Tracheal epithelial cell (primary cell): Measurements from ENCODE around the gene CEMIP. TPM values are rescaled to one million over a fixed set of nuclear protein-coding genes. Genes with fewer than 3 reads are reported as not detected.

Experiments used
- total RNA-seq: library from RNA; depleted of rRNA; stranded (reverse); fragments of >200 nt; gene quantifications from 2 replicates; pipeline ENCODE4 v1.2.1, GENCODE V29; 2014

The CEMIP gene, protein sequence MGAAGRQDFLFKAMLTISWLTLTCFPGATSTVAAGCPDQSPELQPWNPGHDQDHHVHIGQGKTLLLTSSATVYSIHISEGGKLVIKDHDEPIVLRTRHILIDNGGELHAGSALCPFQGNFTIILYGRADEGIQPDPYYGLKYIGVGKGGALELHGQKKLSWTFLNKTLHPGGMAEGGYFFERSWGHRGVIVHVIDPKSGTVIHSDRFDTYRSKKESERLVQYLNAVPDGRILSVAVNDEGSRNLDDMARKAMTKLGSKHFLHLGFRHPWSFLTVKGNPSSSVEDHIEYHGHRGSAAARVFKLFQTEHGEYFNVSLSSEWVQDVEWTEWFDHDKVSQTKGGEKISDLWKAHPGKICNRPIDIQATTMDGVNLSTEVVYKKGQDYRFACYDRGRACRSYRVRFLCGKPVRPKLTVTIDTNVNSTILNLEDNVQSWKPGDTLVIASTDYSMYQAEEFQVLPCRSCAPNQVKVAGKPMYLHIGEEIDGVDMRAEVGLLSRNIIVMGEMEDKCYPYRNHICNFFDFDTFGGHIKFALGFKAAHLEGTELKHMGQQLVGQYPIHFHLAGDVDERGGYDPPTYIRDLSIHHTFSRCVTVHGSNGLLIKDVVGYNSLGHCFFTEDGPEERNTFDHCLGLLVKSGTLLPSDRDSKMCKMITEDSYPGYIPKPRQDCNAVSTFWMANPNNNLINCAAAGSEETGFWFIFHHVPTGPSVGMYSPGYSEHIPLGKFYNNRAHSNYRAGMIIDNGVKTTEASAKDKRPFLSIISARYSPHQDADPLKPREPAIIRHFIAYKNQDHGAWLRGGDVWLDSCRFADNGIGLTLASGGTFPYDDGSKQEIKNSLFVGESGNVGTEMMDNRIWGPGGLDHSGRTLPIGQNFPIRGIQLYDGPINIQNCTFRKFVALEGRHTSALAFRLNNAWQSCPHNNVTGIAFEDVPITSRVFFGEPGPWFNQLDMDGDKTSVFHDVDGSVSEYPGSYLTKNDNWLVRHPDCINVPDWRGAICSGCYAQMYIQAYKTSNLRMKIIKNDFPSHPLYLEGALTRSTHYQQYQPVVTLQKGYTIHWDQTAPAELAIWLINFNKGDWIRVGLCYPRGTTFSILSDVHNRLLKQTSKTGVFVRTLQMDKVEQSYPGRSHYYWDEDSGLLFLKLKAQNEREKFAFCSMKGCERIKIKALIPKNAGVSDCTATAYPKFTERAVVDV (N-terminal part only)
- total RNA-seq: 0.72 and 0.85 TPM in 2 replicates

DNA sequence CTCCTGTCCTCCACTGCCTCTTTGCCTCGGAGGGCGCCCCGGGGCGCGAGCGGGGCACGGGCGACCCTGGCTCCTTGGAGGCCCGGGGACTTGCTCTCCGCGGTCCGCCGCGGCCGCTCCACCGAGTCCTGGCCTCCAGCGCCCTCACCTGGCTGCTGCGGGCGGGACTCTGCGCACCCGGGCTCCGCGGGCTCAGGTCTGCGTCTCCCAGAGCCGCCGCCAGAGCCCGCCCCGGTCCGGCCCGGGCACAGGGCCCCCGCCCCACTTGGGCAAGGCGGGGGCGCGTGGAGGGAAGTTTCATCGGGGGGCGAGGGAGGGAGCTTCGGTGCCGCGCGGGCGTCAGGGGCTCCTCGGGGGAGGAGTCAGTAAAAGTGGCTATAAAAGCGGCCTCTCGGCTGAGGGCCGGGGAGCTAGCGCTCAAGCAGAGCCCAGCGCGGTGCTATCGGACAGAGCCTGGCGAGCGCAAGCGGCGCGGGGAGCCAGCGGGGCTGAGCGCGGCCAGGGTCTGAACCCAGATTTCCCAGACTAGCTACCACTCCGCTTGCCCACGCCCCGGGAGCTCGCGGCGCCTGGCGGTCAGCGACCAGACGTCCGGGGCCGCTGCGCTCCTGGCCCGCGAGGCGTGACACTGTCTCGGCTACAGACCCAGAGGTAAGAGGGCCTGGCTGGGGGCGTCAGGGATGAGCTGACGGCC is at the start of gene CEMIP:
CEMIP (plus strand) TSS at position 407 of the 694 bp plus-strand sequence. CDS start 94,510 bp downstream, outside the sequence.

DNA sequence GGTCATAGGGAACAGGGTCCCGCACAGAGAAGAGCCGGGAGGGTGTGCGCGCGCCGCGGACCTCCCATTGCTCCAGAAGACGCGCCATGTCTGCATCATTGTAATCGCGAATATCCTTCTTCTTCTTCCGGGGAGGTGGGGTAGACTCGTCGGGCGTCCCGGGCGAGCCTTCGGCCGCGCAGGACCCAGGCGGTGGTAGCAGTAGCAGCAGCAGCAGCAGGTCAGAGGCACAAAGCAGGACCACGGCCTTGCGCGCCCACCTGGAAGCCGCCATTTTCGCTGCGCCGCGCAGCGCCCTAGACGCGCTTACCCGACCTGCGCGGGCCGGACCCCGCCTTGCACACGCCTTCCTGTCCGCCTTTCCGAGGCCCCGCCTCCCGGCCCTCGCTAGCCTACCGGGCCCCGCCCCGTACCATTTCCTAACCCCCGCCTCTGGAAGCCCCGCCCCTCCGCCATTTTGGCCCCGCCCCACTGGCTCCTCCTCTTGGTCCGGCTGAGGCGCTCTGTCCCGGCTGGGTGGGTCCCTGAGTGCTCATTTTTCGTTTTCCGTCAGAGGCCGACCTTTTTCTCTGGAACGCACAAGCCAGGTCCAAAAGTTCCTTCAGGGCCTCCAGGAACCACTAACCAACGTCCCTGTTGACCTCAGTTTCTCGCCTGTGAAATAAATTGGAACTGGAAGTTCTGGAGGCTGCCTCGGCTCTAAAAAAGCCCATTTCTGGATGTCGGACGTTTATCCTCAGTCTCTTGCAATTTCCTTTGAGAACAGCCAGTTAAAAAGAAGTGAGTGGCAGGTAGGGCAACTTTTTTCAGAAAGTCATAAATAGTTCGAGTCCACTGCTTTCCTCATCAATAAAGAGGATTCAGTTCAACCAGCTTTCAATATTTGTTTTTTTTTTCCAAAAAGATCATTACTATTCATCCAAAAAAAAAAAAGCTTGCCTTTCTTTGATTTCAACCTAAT is 210.6 kb downstream of the CEMIP start, which contains the start of gene MESD:
MESD (minus strand) TSS at position 302 of the 961 bp plus-strand sequence; CDS start at position 274, 28 bp downstream.

DNA sequence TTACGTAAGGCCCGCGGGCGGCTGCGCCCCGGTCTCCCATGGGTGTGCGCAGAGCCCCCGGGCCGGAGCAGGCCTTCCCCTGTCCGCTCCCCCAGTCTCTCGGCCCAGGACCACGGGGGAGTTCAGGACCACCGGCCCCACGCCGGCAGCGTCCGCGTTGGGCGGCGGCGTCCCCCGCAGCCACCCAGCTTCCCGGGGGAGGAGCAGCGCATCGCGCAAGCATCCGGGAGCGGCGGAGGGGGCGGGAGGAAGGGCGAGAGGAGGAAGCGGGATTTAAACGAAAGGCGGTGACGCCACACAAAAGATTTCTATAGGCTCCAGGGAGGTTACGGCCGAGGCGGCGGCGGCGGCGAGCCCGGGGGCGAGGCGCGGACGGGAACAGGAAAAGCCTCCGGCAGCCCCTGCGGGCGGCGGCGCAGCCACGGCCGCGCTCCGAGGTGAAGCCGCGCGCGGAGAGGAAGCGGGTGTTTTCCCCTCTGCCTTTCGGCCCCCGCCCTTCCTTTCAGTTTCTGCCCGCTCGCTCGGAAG is 221.5 kb downstream of the CEMIP start, which contains the start of gene TLNRD1:
TLNRD1 (plus strand) TSS at position 300 of the 528 bp plus-strand sequence. CDS start 1,349 bp downstream, outside the sequence.

Other genes with a start within 250 kb of the CEMIP start
- 17.4 and 33.5 TPM in 2 replicates for gene ABHD17C, start 84.1 kb upstream of the CEMIP start, total RNA-seq
- 16.9 and 19.4 TPM in 2 replicates for gene MESD, start 210.4 kb downstream of the CEMIP start, total RNA-seq
- gene TLNRD1, start 221.6 kb downstream of the CEMIP start, total RNA-seq: 12.0 and 13.4 TPM in 2 replicates